Ovary (tissue), 9 donors: ENCODE measurements around the gene WWTR1. TPM values are rescaled to one million over a fixed set of nuclear protein-coding genes. Genes with fewer than 3 reads are reported as not detected.

Source experiments
- DNase-seq, 5 donors: peaks; one replicate each; pipeline ENCODE4 v3.0.0-alpha.2; 2019 to 2020
- H3K27ac ChIP-seq, 2 donors: fragments of 200-600 bp; one replicate each; pipeline versions ENCODE4 v1.5.1 to v1.8.0; 2019 to 2022
- H3K27me3 ChIP-seq: fragments of 200-600 bp; one replicate; pipeline ENCODE4 v1.8.0; 2022
- H3K36me3 ChIP-seq: fragments of 200-600 bp; sonication (generic); one replicate; pipeline ENCODE4 v1.5.1; 2019
- H3K4me1 ChIP-seq: one replicate; pipeline ENCODE4 v1.8.1; 2013; ENCODE audit warnings: mild to moderate bottlenecking, moderate library complexity; ENCODE audit not compliant: insufficient read depth
- H3K4me3 ChIP-seq: fragments of 200-600 bp; sonication (generic); one replicate; pipeline ENCODE4 v1.5.1; 2017
- H3K9me3 ChIP-seq, 2 donors: fragments of 200-600 bp in 1 of 2; sonication (generic) in 1 of 2; one replicate each; pipeline versions ENCODE4 v1.5.1 to v1.8.1; 2013 to 2019; ENCODE audit warnings: mild to moderate bottlenecking in 1 of 2, moderate library complexity in 1 of 2
- CTCF ChIP-seq, 3 donors: fragments of 450-650 bp in 2 of 3; fragments of 200-600 bp in 1 of 3; IDR thresholded peaks; one replicate each; pipeline versions ENCODE4 v1.5.1 to v1.8.0; 2016 to 2022; ENCODE audit warnings: antibody characterized with exemption in 3 of 3, mild to moderate bottlenecking in 1 of 3
- EP300 ChIP-seq: sonication (generic); formaldehyde crosslinking; IDR thresholded peaks from one replicate; pipeline ENCODE4 v1.6.1; 2017; ENCODE audit warnings: antibody characterized with exemption
- POLR2A ChIP-seq: fragments of 450-650 bp; IDR thresholded peaks from one replicate; pipeline ENCODE4 v1.6.1; 2017; ENCODE audit warnings: antibody characterized with exemption, mild to moderate bottlenecking, moderate library complexity
- WGBS, 3 donors: extraction: QIAGEN DNeasy Blood & Tissue Kit in 1 of 3; methylation state at CpG; one replicate each; pipeline versions ENCODE4 v1.1.5 to v1.1.7; 2013 to 2017; 5-methylcytosine and 5-hydroxymethylcytosine counted together
- intact Hi-C, 4 donors: fragments of 100-400 bp; cut with DNase I; formaldehyde crosslinking; loops; one replicate each; pipeline versions ENCODE4 v1.11.0 to v1.15.1; 2022 to 2023
- polyA plus RNA-seq, 2 donors: library from polyadenylated mRNA; stranded (reverse); fragments of 200-250 nt in 1 of 2; fragments of 350-450 nt in 1 of 2; fragmentation: Illumina TruSeq in 1 of 2; extraction: RNeasy Lipid Tissue Mini Kit (QIAGEN cat#74804) in 1 of 2; gene quantifications; one replicate each; pipeline ENCODE4 v1.2.3, GENCODE V29; 2013 to 2014
- total RNA-seq, 7 donors: library from RNA; depleted of rRNA in 2 of 7; stranded (reverse); fragments of >200 nt in 2 of 7; fragmentation: NEBNext Ultra II Directional in 3 of 7; extraction: Animal tissue kit (Norgen Biotek cat#: 25700) in 3 of 7; gene quantifications; one replicate each; pipeline versions ENCODE4 v1.1.0 to v1.2.4, GENCODE V29; 2016 to 2023
- donor health status: DM: no; HTN: no; CAD: no; lungs with moderate emphysema.
- donor health status: DM: no; HTN: no; CAD: no.
- donor health status: Bipolar disorder and iron deficiency.
- donor health status: DM: yes; HTN: yes; CAD: no.
- donor health status: DM: no; HTN: no; CAD: no.
- donor health status: DM: yes; HTN: yes; CAD: no.

The WWTR1 gene
- total and polyA plus RNA-seq, 9 donors: 65.4 to 160 (median 96.4) TPM

GRCh38 chr3:149512073-149512782, 145.6 kb downstream of the WWTR1 start:
- DNase-seq: peak; percentile 37 to 77 (median 62)
- intact Hi-C loops: loop anchor here in 3 of 4 donors (5.0 to 10.0 kb wide), 3 partner anchors 203 to 383 kb away; no protein-coding TSS in a partner anchor
- 14 to 18% (median 18%) methylated on average over 9 of the region's 9 CpGs for WGBS, 3 donors
- no peaks in the 10 kb centered on the region for H3K9me3 ChIP-seq
- no peaks in the 10 kb centered on the region for H3K36me3 ChIP-seq
- H3K4me1 ChIP-seq: peaks cover 5% of the 10 kb centered on the region
- no peaks in the 10 kb centered on the region for H3K27me3 ChIP-seq
- H3K27ac ChIP-seq: no peak overlapping the region
- peak; percentile 63 to 80 (median 74) for TF ChIP-seq CTCF (IDR thresholded peaks at IDR 0.05)
- TF ChIP-seq EP300: no peak
- H3K4me3 ChIP-seq: no peak overlapping the region

GRCh38 chr3:149511040-149511626, 146.7 kb downstream of the WWTR1 start:
- no peak overlapping the region for H3K27ac ChIP-seq
- intact Hi-C loops: loop anchor here in 3 of 4 donors (1.0 to 10.0 kb wide), 4 partner anchors 204 to 384 kb away; no protein-coding TSS in a partner anchor
- H3K9me3 ChIP-seq: no peaks in the 10 kb centered on the region
- DNase-seq: no peak
- H3K36me3 ChIP-seq: no peaks in the 10 kb centered on the region
- TF ChIP-seq POLR2A (no peak), CTCF (IDR thresholded peaks at IDR 0.05) (no peak), EP300 (no peak)
- 55 to 68% (median 65%) methylated on average over 3 of the region's 3 CpGs for WGBS, 3 donors
- peaks cover 4% of the 10 kb centered on the region for H3K4me1 ChIP-seq
- H3K4me3 ChIP-seq: no peak overlapping the region
- H3K27me3 ChIP-seq: no peaks in the 10 kb centered on the region

GRCh38 chr3:149510480-149510879, 147.3 kb downstream of the WWTR1 start:
- no peak for DNase-seq
- Histone ChIP-seq H3K9me3 (no peaks in the 10 kb centered on the region), H3K27me3 (no peaks in the 10 kb centered on the region), H3K27ac (no peak overlapping the region), H3K4me3 (no peak overlapping the region), H3K4me1 (peaks cover 4% of the 10 kb centered on the region), H3K36me3 (no peaks in the 10 kb centered on the region)
- no peak for TF ChIP-seq EP300
- no peak for TF ChIP-seq CTCF (IDR thresholded peaks at IDR 0.05)
- TF ChIP-seq POLR2A: no peak
- intact Hi-C loops: loop anchor here in 3 of 4 donors (5.0 to 10.0 kb wide), 3 partner anchors 204 to 384 kb away; no protein-coding TSS in a partner anchor
- 81 to 87% (median 85%) methylated on average over 3 of the region's 3 CpGs for WGBS, 3 donors

- no peak overlapping the region for H3K27ac ChIP-seq
- H3K4me1 ChIP-seq: peaks cover 4% of the 10 kb centered on the region
- H3K9me3 ChIP-seq: no peaks in the 10 kb centered on the region
- TF ChIP-seq POLR2A: no peak
- TF ChIP-seq CTCF (IDR thresholded peaks at IDR 0.05): no peak
- TF ChIP-seq EP300: no peak
- H3K27me3 ChIP-seq: no peaks in the 10 kb centered on the region
- no peak overlapping the region for H3K4me3 ChIP-seq
- WGBS, 3 donors: 90 to 94% (median 92%) methylated on average over 3 of the region's 3 CpGs
- intact Hi-C loops: no loop called here
- no peak for DNase-seq
- H3K36me3 ChIP-seq: no peaks in the 10 kb centered on the region
Observed at GRCh38 chr3:149509526-149509925, 148.3 kb downstream of the WWTR1 start.
